ENCODE results near the gene ZNF423. TPM values are rescaled to one million over a fixed set of nuclear protein-coding genes. Genes with fewer than 3 reads are reported as not detected.
"Not testable (repeated sequence)": the region's sequence is repeated elsewhere in the genome, so short reads cannot be mapped to it uniquely, and the experiment has no call there.

ZNF423 gene
- total and polyA plus RNA-seq, 7 donors, result 0.69 to 19.7 (median 3.6) TPM

DNA sequence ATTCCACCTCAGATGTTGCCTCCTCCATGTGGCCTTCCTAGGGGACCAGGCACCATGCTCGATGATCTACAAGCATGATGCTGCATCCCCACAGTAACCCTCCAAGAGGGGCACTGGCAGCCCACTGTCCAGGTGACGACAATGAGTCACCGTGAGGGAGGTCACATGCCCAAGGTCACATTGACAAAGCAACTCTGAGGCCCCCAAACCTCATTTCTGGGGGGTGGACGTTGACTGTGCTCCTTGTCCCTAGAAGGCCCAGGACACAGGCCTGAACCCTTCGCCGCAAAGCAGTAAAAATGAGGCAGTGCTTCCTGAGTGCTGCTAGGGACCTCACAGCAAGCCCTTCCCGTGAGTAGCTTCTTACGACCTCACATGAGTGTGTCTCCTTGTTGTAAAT is 345.8 kb downstream of the ZNF423 start:
- TF ChIP-seq EP300 (IDR thresholded peaks at IDR 0.05) (no peak), POLR2AphosphoS5 (IDR thresholded peaks at IDR 0.05) (no peak), POLR2A (IDR thresholded peaks at IDR 0.05) (no peak)
- TF ChIP-seq, protein P1, sequence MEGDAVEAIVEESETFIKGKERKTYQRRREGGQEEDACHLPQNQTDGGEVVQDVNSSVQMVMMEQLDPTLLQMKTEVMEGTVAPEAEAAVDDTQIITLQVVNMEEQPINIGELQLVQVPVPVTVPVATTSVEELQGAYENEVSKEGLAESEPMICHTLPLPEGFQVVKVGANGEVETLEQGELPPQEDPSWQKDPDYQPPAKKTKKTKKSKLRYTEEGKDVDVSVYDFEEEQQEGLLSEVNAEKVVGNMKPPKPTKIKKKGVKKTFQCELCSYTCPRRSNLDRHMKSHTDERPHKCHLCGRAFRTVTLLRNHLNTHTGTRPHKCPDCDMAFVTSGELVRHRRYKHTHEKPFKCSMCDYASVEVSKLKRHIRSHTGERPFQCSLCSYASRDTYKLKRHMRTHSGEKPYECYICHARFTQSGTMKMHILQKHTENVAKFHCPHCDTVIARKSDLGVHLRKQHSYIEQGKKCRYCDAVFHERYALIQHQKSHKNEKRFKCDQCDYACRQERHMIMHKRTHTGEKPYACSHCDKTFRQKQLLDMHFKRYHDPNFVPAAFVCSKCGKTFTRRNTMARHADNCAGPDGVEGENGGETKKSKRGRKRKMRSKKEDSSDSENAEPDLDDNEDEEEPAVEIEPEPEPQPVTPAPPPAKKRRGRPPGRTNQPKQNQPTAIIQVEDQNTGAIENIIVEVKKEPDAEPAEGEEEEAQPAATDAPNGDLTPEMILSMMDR (IDR thresholded peaks at IDR 0.05), result no peak
- Histone ChIP-seq H3K27ac (no peak overlapping the region), H3K9me3 (no peaks in the 10 kb centered on the region), H3K4me1 (no peaks in the 10 kb centered on the region), H3K4me3 (no peak overlapping the region), H3K36me3 (no peaks in the 10 kb centered on the region), H3K27me3 (no peaks in the 10 kb centered on the region)
- intact Hi-C loops (cut with DNase I), result no loop called here
- DNase-seq, result no peak
- WGBS, 2 donors, result 89 to 91% methylated on average over 8 of the region's 8 CpGs

DNA sequence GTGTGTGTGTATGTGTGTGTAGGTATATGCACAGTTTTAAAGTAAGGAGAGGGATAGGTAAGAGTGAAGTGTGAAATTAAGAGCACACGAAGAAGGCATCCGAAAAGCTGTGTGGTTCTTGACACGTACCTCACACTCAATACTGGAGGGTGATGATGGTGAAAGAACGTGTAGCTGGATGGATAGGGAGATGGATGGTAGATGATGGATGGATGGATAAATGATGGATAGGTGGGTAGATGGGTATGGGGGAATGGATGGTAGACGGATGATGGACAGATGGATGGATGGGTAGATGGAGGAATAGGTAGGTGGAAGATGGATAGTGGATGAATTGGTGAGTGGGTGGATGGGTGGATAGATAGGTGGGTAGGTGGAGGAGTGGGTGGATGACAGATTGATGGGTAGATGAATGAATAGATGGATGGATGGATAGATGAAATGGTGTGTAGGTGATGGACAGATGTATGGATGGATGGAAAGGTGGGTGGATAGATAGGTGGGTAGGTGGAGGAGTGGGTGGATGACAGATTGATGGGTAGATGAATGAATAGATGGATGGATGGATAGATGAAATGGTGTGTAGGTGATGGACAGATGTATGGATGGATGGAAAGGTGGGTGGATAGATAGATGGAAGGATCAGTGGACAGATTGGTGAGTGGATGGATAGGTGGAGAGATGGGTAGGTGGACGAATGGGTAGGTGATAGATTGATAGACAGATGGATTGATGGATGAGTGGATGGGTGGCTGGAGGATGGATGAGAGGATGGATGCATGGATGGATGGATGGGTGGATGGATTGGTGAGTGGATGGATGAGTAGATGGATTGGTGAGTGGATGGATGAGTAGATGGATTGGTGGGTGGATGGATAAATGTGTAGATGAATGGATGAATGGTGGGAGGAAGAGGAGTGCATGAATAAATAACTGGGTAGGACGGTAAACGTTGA is 349.6 kb downstream of the ZNF423 start:
- WGBS, 2 donors, result 75 to 90% methylated on average over 8 of the region's 8 CpGs
- DNase-seq; H3K4me3 ChIP-seq; H3K4me1 ChIP-seq; intact Hi-C loops (cut with DNase I); H3K27me3 ChIP-seq; H3K36me3 ChIP-seq; H3K27ac ChIP-seq; H3K9me3 ChIP-seq: not testable (repeated sequence)

DNA sequence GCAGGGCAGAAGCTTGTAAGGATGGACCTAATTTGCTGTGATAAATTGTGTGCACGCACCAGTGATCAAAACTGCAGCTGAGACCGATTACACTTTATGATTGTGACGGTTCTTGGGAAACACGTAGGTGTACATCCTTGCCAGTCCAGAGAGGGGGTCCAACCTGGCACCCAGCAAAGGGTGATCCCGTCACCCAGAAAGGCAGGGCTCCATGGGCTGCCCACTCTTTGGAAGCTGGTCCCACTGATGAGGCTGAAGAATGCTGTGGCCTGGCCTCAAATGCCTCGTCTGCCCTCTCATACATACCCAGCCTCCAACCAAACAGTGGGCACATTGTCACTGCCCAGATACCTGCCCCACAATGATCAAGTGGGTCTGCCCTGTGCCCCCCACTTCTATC is 350.4 kb downstream of the ZNF423 start:
- H3K27me3 ChIP-seq, result no peaks in the 10 kb centered on the region
- no peaks in the 10 kb centered on the region for H3K9me3 ChIP-seq
- no peak overlapping the region for H3K27ac ChIP-seq
- DNase-seq, result no peak
- 74 to 82% methylated on average over 6 of the region's 6 CpGs for WGBS, 2 donors
- no peaks in the 10 kb centered on the region for H3K4me1 ChIP-seq
- intact Hi-C loops (cut with DNase I), result no loop called here
- H3K36me3 ChIP-seq, result no peaks in the 10 kb centered on the region
- TF ChIP-seq POLR2A (IDR thresholded peaks at IDR 0.05) (no peak), EP300 (IDR thresholded peaks at IDR 0.05) (no peak), POLR2AphosphoS5 (IDR thresholded peaks at IDR 0.05) (no peak)
- TF ChIP-seq, protein P1 (IDR thresholded peaks at IDR 0.05), result no peak
- no peak overlapping the region for H3K4me3 ChIP-seq

DNA sequence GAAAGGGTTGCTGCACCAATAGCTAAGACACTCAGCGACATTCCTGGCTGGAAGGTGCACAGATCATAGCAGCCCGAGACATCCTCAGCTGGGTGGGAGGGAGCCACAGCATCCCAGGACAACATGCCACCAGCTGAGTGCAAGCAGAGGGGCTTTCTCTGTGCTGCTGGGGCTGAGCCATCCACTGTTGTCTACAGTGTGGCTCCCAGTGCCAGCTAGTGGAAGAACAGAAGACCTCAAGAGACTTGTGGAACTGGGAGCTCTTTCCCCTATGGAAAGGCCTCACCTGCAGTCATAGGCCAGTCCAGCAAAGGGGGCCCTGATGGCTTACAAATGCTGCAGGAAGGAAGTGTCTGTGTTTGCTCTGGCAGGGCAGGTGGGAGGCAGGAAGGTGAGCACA is 351.3 kb downstream of the ZNF423 start:
- Histone ChIP-seq H3K36me3 (no peaks in the 10 kb centered on the region), H3K9me3 (no peaks in the 10 kb centered on the region), H3K27ac (no peak overlapping the region), H3K4me3 (no peak overlapping the region), H3K27me3 (no peaks in the 10 kb centered on the region), H3K4me1 (no peaks in the 10 kb centered on the region)
- 92 to 94% methylated on average over 2 of the region's 2 CpGs for WGBS, 2 donors
- TF ChIP-seq, protein P1 (IDR thresholded peaks at IDR 0.05), result no peak
- TF ChIP-seq POLR2A (IDR thresholded peaks at IDR 0.05) (no peak), EP300 (IDR thresholded peaks at IDR 0.05) (no peak), POLR2AphosphoS5 (IDR thresholded peaks at IDR 0.05) (no peak)
- intact Hi-C loops (cut with DNase I), result no loop called here
- DNase-seq, result no peak

DNA sequence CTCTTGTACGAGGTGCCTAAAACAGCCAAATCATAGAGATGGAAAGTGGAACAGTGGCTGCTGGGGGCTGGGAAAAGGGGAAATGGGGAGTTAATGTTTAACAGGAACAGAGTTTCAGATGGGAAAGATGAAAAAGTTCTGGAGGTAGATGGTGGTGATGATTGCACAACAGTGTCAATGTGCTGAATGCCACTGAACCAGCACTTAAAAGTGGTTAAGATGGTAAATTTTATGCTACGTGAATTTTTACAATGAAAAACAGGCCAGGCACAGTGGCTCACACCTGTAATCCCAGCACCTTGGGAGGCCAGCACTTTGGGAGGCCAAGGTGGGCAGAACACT is 351.9 kb downstream of the ZNF423 start:
- H3K9me3 ChIP-seq, result no peaks in the 10 kb centered on the region
- 80% methylated on average over 2 of the region's 2 CpGs for WGBS, 2 donors
- H3K36me3 ChIP-seq, result no peaks in the 10 kb centered on the region
- no peak for DNase-seq
- no peaks in the 10 kb centered on the region for H3K27me3 ChIP-seq
- intact Hi-C loops (cut with DNase I), result no loop called here
- no peak overlapping the region for H3K27ac ChIP-seq
- no peaks in the 10 kb centered on the region for H3K4me1 ChIP-seq
- TF ChIP-seq POLR2A (IDR thresholded peaks at IDR 0.05), result no peak
- TF ChIP-seq EP300 (IDR thresholded peaks at IDR 0.05), result no peak
- TF ChIP-seq POLR2AphosphoS5 (IDR thresholded peaks at IDR 0.05), result no peak
- TF ChIP-seq, protein P1 (IDR thresholded peaks at IDR 0.05), result no peak
- no peak overlapping the region for H3K4me3 ChIP-seq
